K562 (cell line): ENCODE data around the gene XPO6. TPM values are rescaled to one million over a fixed set of nuclear protein-coding genes. Genes with fewer than 3 reads are reported as not detected.

Experiments used
- ATAC-seq: fragments of 200-7000 bp; cut with Tn5 transposase; 3 replicates; pipeline ENCODE4 v1.9.1; 2020; ENCODE audit warnings: moderate library complexity
- BruUV-seq: library from RNA; stranded (reverse); fragments of 400-500 nt; replicated peaks from 2 replicates; lab custom pipeline; 2021; lab: Mats Ljungman, UMichigan
- CTCF ChIA-PET: fragments of 300-600 bp; formaldehyde crosslinking; extraction: SDS; loops from one replicate; lab custom pipeline; 2021; ENCODE audit warnings: low intra/inter-chr PET ratio; lab: Yijun Ruan, JAX
- POLR2A ChIA-PET: fragments of 300-600, 350-650 bp; sonication (Branson Sonifier 250); formaldehyde crosslinking; extraction: SDS; loops from one replicate; lab custom pipeline; 2021; ENCODE audit warnings: antibody characterized with exemption, inconsistent platforms; lab: Yijun Ruan, JAX
- DNase-seq, 4 experiments: peaks; one replicate each; pipeline versions ENCODE4 v3.0.0 to v3.0.0-alpha.2; 2011 to 2018; ENCODE audit warnings: low spot score in 3 of 4, mixed read lengths in 3 of 4; ENCODE audit errors: extremely low read depth in 1 of 4
- FAIRE-seq: peaks from 2 replicates; lab custom pipeline; 2011; peaks lifted over from hg19 to GRCh38; lab: Jason Lieb, UNC
- H2AFZ ChIP-seq: 2 replicates; pipeline ENCODE4 v1.6.0; 2011; ENCODE audit warnings: low read depth, low read length, control low read depth, inconsistent platforms
- H3K27ac ChIP-seq: fragments of 200-600 bp; 3 replicates; pipeline ENCODE4 v1.8.0; 2011; ENCODE audit warnings: low read depth, mild to moderate bottlenecking, control low read depth, inconsistent platforms, low read length, moderate library complexity, mixed read lengths; ENCODE audit errors: extremely low read depth
- H3K27me3 ChIP-seq, 2 experiments: fragments of 300-600 bp in 1 of 2; 2 replicates in 1 of 2; 3 replicates in 1 of 2; pipeline versions ENCODE4 v1.6.0 to v1.8.0; 2011; ENCODE audit warnings: inconsistent platforms in 2 of 2, low read length in 2 of 2, mild to moderate bottlenecking in 1 of 2, mixed read lengths in 1 of 2, moderate library complexity in 1 of 2; ENCODE audit not compliant: control insufficient read depth in 2 of 2, insufficient read depth in 2 of 2
- H3K36me3 ChIP-seq: fragments of 300-600 bp; 3 replicates; pipeline ENCODE4 v1.8.0; 2011; ENCODE audit warnings: mild to moderate bottlenecking, low read length, inconsistent platforms; ENCODE audit not compliant: control insufficient read depth, insufficient read depth
- H3K4me1 ChIP-seq, 2 experiments: fragments of 200-600 bp in 1 of 2; replicated peaks in 1 of 2; 2 replicates in 1 of 2; 3 replicates in 1 of 2; pipeline versions ENCODE4 v1.5.1 to v1.8.0; 2011; ENCODE audit warnings: inconsistent platforms in 2 of 2, low read length in 2 of 2, mild to moderate bottlenecking in 1 of 2, mixed read lengths in 1 of 2, moderate library complexity in 1 of 2; ENCODE audit not compliant: control insufficient read depth in 2 of 2, insufficient read depth in 2 of 2
- H3K4me2 ChIP-seq: 2 replicates; pipeline ENCODE4 v1.6.1; 2011; ENCODE audit warnings: low read length, control low read depth, inconsistent platforms, mixed read lengths; ENCODE audit not compliant: insufficient read depth
- H3K4me3 ChIP-seq: fragments of 200-600 bp; sonication (generic), shearing (Covaris generic); 2 replicates; pipeline ENCODE4 v1.5.1; 2016; ENCODE audit warnings: control low read depth, inconsistent platforms
- H3K79me2 ChIP-seq: fragments of 200-600 bp; 3 replicates; pipeline ENCODE4 v1.8.0; 2011; ENCODE audit warnings: low read length, inconsistent platforms; ENCODE audit not compliant: control insufficient read depth, insufficient read depth
- H3K9ac ChIP-seq, 2 experiments: 2 replicates each; pipeline versions ENCODE4 v1.6.0 to v1.6.1; 2011; ENCODE audit warnings: low read depth in 2 of 2, low read length in 2 of 2, control low read depth in 1 of 2, inconsistent platforms in 1 of 2, mild to moderate bottlenecking in 1 of 2, mixed read lengths in 1 of 2; ENCODE audit not compliant: insufficient read depth in 1 of 2
- H3K9me1 ChIP-seq: one replicate; pipeline ENCODE4 v1.6.0; 2011; ENCODE audit warnings: inconsistent platforms, mild to moderate bottlenecking, low read length, moderate library complexity; ENCODE audit not compliant: control insufficient read depth, insufficient read depth
- H3K9me3 ChIP-seq: replicated peaks from 2 replicates; pipeline ENCODE4 v1.5.1; 2011; ENCODE audit warnings: low read depth, low read length, inconsistent platforms; ENCODE audit not compliant: control insufficient read depth, insufficient read depth
- H4K20me1 ChIP-seq: replicated peaks from 2 replicates; pipeline ENCODE4 v1.6.1; 2011; ENCODE audit warnings: low read length, inconsistent platforms, mixed read lengths; ENCODE audit not compliant: control insufficient read depth, insufficient read depth
- FOXK1 ChIP-seq: sonication (generic); formaldehyde crosslinking; IDR thresholded peaks from 2 replicates; pipeline ENCODE4 v1.8.0; 2022; ENCODE audit warnings: missing genetic modification reagents, mild to moderate bottlenecking, borderline replicate concordance
- FOXO4 ChIP-seq: fragments of 450-650 bp; formaldehyde crosslinking; IDR thresholded peaks from 2 replicates; pipeline ENCODE4 v1.4.0; 2020; ENCODE audit warnings: mild to moderate bottlenecking, moderate library complexity
- HMBOX1 ChIP-seq: sonication (generic); IDR thresholded peaks from 2 replicates; pipeline ENCODE4 v1.6.1; 2016
- HNRNPK ChIP-seq: fragments of 200-400 bp; formaldehyde crosslinking; IDR thresholded peaks from one replicate; pipeline ENCODE4 v1.6.1; 2018; ENCODE audit warnings: mild to moderate bottlenecking, low read depth, low read length; ENCODE audit not compliant: poor library complexity, severe bottlenecking
- IFI16 ChIP-seq: fragments of 250-450 bp; sonication (Bioruptor Pico); IDR thresholded peaks from 2 replicates; pipeline ENCODE4 v2.1.2; 2022; ENCODE audit warnings: mild to moderate bottlenecking, inconsistent platforms
- NFE2 ChIP-seq: IDR thresholded peaks from 2 replicates; pipeline ENCODE4 v1.6.1; 2014; ENCODE audit warnings: antibody characterized with exemption, low read depth
- PHB2 ChIP-seq: fragments of 450-650 bp; IDR thresholded peaks from 2 replicates; pipeline ENCODE4 v1.6.1; 2017; ENCODE audit warnings: low read depth
- RBM17 ChIP-seq: fragments of 200-400 bp; formaldehyde crosslinking; IDR thresholded peaks from 2 replicates; pipeline ENCODE4 v1.6.1; 2017; ENCODE audit warnings: low read depth, mild to moderate bottlenecking, low read length, borderline replicate concordance
- SMAD3 ChIP-seq: fragments of 450-650 bp; formaldehyde crosslinking; conservative IDR thresholded peaks from 2 replicates; pipeline ENCODE4 v1.4.0; 2020; ENCODE audit warnings: mild to moderate bottlenecking
- THRB ChIP-seq: fragments of 450-650 bp; formaldehyde crosslinking; conservative IDR thresholded peaks from 2 replicates; pipeline ENCODE4 v1.4.0; 2022; ENCODE audit warnings: mild to moderate bottlenecking, missing genetic modification characterization
- ZNF133 ChIP-seq: fragments of 250-450 bp; sonication (Bioruptor Pico); IDR thresholded peaks from 2 replicates; pipeline ENCODE4 v1.4.0; 2020; ENCODE audit warnings: mild to moderate bottlenecking
- ZNF140 ChIP-seq: fragments of 250-450 bp; sonication (Bioruptor Pico); IDR thresholded peaks from 2 replicates; pipeline ENCODE4 v1.8.0; 2021; ENCODE audit warnings: moderate library complexity, mild to moderate bottlenecking, inconsistent platforms
- ZNF707 ChIP-seq: fragments of 250-450 bp; sonication (Bioruptor Pico); conservative IDR thresholded peaks from 2 replicates; pipeline ENCODE4 v1.8.0; 2022; ENCODE audit warnings: inconsistent platforms, mild to moderate bottlenecking, moderate library complexity
- ZNF766 ChIP-seq: fragments of 200-800 bp; sonication (Bioruptor generic); conservative IDR thresholded peaks from 2 replicates; pipeline ENCODE4 v1.6.1; 2016; ENCODE audit warnings: missing genetic modification characterization, missing compliant biosample characterization
- ZNF77 ChIP-seq: fragments of 250-450 bp; sonication (Bioruptor Pico); IDR thresholded peaks from 2 replicates; pipeline ENCODE4 v1.5.0; 2020
- WGBS: fragments of 100-300 bp; shearing (Covaris generic); methylation state at CpG from one replicate; pipeline ENCODE4 v1.1.6; 2016; ENCODE audit warnings: low coverage, mixed read lengths; ENCODE audit not compliant: insufficient coverage; ENCODE audit errors: missing lambda C conversion rate; 5-methylcytosine and 5-hydroxymethylcytosine counted together
- in situ Hi-C: fragments of 300-500 bp; cut with MboI; formaldehyde crosslinking; loops from 4 replicates; pipeline ENCODE4 v1.15.0; 2018; ENCODE audit warnings: inconsistent platforms, mixed read lengths
- intact Hi-C: fragments of 100-400 bp; cut with micrococcal nuclease; formaldehyde crosslinking; loops from 2 replicates; pipeline ENCODE4 v1.14.2; 2022
- polyA plus RNA-seq, 8 experiments: library from polyadenylated mRNA; depleted of rRNA in 4 of 8; stranded (reverse) in 5 of 8; unstranded in 3 of 8; fragments of >200 nt; fragmentation: Nextera tagmentation in 2 of 8; fragmentation: Illumina TruSeq in 1 of 8; extraction: Ambion mirVana in 2 of 8; extraction: Trizol in 1 of 8; gene quantifications; 2 replicates each; pipeline versions ENCODE4 v1.2.1 to v1.2.3, GENCODE V29; 2011 to 2014; ENCODE audit warnings: inconsistent platforms in 1 of 8, missing spikeins in 1 of 8
- total RNA-seq, 7 experiments: library from RNA; depleted of rRNA in 6 of 7; stranded (reverse); fragments of >200 nt in 6 of 7; fragmentation: Illumina TruSeq in 2 of 7; extraction: Trizol in 2 of 7; gene quantifications; 2 replicates each; pipeline versions ENCODE4 v1.2.1 to v1.2.3, GENCODE V29; 2011 to 2021; ENCODE audit warnings: low replicate concordance in 1 of 7
- TF ChIP-seq, protein P1 (sequence below): fragments of 250-450 bp; sonication (Bioruptor Pico); IDR thresholded peaks from 2 replicates; pipeline ENCODE4 v1.8.0; 2021; ENCODE audit warnings: borderline replicate concordance, mild to moderate bottlenecking, moderate library complexity; ENCODE audit not compliant: poor library complexity, severe bottlenecking
- TF ChIP-seq, protein P2 (sequence below): fragments of 250-450 bp; sonication (Bioruptor Pico); IDR thresholded peaks from 2 replicates; pipeline ENCODE4 v1.6.1; 2021; ENCODE audit warnings: mild to moderate bottlenecking
- TF ChIP-seq, protein P3 (sequence below): fragments of 250-450 bp; sonication (Bioruptor Pico); IDR thresholded peaks from 2 replicates; pipeline ENCODE4 v1.5.0; 2020; ENCODE audit warnings: mild to moderate bottlenecking

XPO6 gene
- total and polyA plus RNA-seq, 9 of the 15 experiments (the other 6 are each of a cell fraction or from before 2014, with no cell fraction given): 11.2 to 196 (median 119) TPM

DNA sequence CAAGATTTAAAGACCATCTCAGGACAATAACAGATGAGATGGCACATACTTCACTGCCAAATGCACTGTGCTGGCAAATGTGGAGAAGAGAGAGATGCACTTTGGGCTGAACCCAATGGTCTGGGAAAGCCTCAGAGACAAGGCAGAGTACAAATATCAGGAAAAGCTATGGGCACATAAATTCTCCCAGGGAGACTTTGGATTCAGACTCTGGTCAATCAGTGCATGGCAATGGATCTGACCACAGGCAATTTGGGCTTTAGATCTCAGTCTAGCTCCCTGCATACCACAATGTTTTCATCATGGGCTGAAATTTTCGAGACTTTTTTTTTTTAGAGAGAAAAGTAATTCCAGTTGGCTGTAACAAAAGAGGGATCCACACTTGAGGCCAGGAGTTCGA is 20.0 kb upstream of the XPO6 start:
- H3K27me3 ChIP-seq: peaks cover 6 to 15% of the 10 kb centered on the region in 2 experiments; a peak in 3 of 5 replicates
- no peaks in the 10 kb centered on the region for H3K79me2 ChIP-seq
- no peak overlapping the region for H2AFZ ChIP-seq
- CTCF ChIA-PET: no interaction called here
- DNase-seq (no peak), FAIRE-seq (no peak), ATAC-seq (no peak)
- H3K36me3 ChIP-seq: no peaks in the 10 kb centered on the region
- intact Hi-C loops (no loop called here), in situ Hi-C loops (no loop called here)
- H3K4me2 ChIP-seq: no peak overlapping the region
- H3K9me3 ChIP-seq: no peaks in the 10 kb centered on the region
- POLR2A ChIA-PET: no interaction called here
- H3K4me1 ChIP-seq: no peaks in the 10 kb centered on the region
- H3K9ac ChIP-seq: no peak overlapping the region
- no peak overlapping the region for H3K4me3 ChIP-seq
- WGBS: 5% methylated on average over 2 of the region's 2 CpGs
- no peaks in the 10 kb centered on the region for H3K9me1 ChIP-seq
- no peaks in the 10 kb centered on the region for H4K20me1 ChIP-seq
- no peak overlapping the region for H3K27ac ChIP-seq
- no TSS peak for BruUV-seq
- TF ChIP-seq ZNF140 (CRISPR knock-in tag) (no peak), SMAD3 (CRISPR knock-in tag) (no peak), ZNF133 (no peak), RBM17 (no peak), THRB (CRISPR knock-in tag) (no peak), FOXK1 (no peak), FOXO4 (no peak), HNRNPK (no peak), ZNF766 (no peak), HMBOX1 (no peak), IFI16 (CRISPR knock-in tag) (no peak), ZNF77 (CRISPR knock-in tag) (no peak), NFE2 (no peak), PHB2 (no peak), ZNF707 (CRISPR knock-in tag) (no peak)
- TF ChIP-seq, protein P1, sequence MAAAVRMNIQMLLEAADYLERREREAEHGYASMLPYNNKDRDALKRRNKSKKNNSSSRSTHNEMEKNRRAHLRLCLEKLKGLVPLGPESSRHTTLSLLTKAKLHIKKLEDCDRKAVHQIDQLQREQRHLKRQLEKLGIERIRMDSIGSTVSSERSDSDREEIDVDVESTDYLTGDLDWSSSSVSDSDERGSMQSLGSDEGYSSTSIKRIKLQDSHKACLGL (CRISPR knock-in tag): no peak
- TF ChIP-seq, protein P2, sequence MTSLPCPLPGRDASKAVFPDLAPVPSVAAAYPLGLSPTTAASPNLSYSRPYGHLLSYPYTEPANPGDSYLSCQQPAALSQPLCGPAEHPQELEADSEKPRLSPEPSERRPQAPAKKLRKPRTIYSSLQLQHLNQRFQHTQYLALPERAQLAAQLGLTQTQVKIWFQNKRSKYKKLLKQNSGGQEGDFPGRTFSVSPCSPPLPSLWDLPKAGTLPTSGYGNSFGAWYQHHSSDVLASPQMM (CRISPR knock-in tag): no peak
- TF ChIP-seq, protein P3, sequence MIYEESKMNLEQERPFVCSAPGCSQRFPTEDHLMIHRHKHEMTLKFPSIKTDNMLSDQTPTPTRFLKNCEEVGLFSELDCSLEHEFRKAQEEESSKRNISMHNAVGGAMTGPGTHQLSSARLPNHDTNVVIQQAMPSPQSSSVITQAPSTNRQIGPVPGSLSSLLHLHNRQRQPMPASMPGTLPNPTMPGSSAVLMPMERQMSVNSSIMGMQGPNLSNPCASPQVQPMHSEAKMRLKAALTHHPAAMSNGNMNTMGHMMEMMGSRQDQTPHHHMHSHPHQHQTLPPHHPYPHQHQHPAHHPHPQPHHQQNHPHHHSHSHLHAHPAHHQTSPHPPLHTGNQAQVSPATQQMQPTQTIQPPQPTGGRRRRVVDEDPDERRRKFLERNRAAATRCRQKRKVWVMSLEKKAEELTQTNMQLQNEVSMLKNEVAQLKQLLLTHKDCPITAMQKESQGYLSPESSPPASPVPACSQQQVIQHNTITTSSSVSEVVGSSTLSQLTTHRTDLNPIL (CRISPR knock-in tag): no peak
